ENCODE data around the gene BPIFB1. TPM values are rescaled to one million over a fixed set of nuclear protein-coding genes. Genes with fewer than 3 reads are reported as not detected.

Gene BPIFB1
- total RNA-seq, 1 experiment from 2014 or later: 9.2 TPM

DNA sequence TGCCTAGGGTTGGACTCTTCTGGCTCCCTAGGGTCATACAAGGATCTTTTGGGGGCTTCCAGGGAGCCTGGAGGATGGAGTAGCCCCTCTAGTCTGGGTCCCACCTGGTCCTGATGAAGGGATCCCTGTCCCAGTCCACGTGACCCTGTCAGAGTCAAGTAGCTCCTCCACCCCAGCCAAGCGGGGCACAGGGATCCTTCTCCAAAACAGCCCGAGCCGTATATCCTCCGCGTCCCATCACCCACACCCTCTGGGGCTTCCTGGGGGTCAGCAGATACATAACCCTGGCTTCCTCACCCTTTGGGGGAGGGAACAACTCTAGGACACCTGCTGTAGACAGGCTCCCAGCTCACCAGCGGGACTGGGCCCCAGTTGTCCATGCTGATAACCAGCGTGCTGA is 28.0 kb downstream of the BPIFB1 start:
- Mint-ChIP-seq H3K9me3 (ENCODE audit: low read depth, unreplicated experiment) (no peaks in the 10 kb centered on the region), H3K27ac (ENCODE audit: unreplicated experiment) (no peak overlapping the region), H3K36me3 (ENCODE audit: insufficient read depth, unreplicated experiment) (no peaks in the 10 kb centered on the region), H3K4me1 (ENCODE audit: low read depth, unreplicated experiment) (peaks cover 13% of the 10 kb centered on the region), H3K4me3 (ENCODE audit: low read depth, unreplicated experiment) (no peak overlapping the region), H3K27me3 (ENCODE audit: unreplicated experiment) (peaks cover 59% of the 10 kb centered on the region)
- CTCF ChIA-PET: interaction anchor here (0.7 to 0.9 kb wide), 3 partner anchors 48 to 90 kb away, joined by 3 to 9 read pairs (median 4); partner anchors contain the start of gene CDK5RAP1
- BruUV-seq (replicated peaks): no TSS peak
- intact Hi-C loops (cut with micrococcal nuclease; ENCODE audit: unreplicated experiment): no loop called here
- TF ChIP-seq, protein P1, sequence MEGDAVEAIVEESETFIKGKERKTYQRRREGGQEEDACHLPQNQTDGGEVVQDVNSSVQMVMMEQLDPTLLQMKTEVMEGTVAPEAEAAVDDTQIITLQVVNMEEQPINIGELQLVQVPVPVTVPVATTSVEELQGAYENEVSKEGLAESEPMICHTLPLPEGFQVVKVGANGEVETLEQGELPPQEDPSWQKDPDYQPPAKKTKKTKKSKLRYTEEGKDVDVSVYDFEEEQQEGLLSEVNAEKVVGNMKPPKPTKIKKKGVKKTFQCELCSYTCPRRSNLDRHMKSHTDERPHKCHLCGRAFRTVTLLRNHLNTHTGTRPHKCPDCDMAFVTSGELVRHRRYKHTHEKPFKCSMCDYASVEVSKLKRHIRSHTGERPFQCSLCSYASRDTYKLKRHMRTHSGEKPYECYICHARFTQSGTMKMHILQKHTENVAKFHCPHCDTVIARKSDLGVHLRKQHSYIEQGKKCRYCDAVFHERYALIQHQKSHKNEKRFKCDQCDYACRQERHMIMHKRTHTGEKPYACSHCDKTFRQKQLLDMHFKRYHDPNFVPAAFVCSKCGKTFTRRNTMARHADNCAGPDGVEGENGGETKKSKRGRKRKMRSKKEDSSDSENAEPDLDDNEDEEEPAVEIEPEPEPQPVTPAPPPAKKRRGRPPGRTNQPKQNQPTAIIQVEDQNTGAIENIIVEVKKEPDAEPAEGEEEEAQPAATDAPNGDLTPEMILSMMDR (IDR thresholded peaks at IDR 0.05; ENCODE audit: unreplicated experiment): no peak
- DNase-seq: no peak

DNA sequence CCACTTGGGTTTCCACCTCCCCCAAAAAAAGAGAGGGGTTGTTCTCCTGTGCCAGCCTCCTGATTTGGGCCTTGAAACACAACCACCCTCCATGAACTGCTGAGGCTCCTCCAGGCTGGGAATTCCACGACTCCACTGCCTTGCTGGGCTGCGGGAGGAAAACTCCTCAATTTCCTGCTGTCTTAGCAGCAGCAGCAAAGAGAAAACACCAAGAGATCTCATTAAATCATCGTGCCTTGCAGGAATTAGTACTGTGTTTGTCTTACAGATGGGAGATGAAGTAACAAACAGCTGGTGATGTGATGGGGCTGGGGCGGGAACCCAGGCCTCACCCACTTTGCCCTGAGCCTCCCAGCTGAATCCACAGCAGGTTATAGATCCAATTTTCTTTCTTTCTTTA is 29.0 kb downstream of the BPIFB1 start:
- TF ChIP-seq, protein P1 (IDR thresholded peaks at IDR 0.05; ENCODE audit: unreplicated experiment): no peak
- no peak overlapping the region for H3K4me3 Mint-ChIP-seq (ENCODE audit: low read depth, unreplicated experiment)
- H3K4me1 Mint-ChIP-seq (ENCODE audit: low read depth, unreplicated experiment): peaks cover 3% of the 10 kb centered on the region
- no peaks in the 10 kb centered on the region for H3K9me3 Mint-ChIP-seq (ENCODE audit: low read depth, unreplicated experiment)
- no peak overlapping the region for H3K27ac Mint-ChIP-seq (ENCODE audit: unreplicated experiment)
- BruUV-seq (replicated peaks): no TSS peak
- DNase-seq: no peak
- no peaks in the 10 kb centered on the region for H3K36me3 Mint-ChIP-seq (ENCODE audit: insufficient read depth, unreplicated experiment)
- CTCF ChIA-PET: interaction anchor here (0.6 kb wide), 1 partner anchor 1324 kb away, joined by 3 read pairs; no protein-coding TSS in a partner anchor
- intact Hi-C loops (cut with micrococcal nuclease; ENCODE audit: unreplicated experiment): no loop called here
- H3K27me3 Mint-ChIP-seq (ENCODE audit: unreplicated experiment): peaks cover 69% of the 10 kb centered on the region

DNA sequence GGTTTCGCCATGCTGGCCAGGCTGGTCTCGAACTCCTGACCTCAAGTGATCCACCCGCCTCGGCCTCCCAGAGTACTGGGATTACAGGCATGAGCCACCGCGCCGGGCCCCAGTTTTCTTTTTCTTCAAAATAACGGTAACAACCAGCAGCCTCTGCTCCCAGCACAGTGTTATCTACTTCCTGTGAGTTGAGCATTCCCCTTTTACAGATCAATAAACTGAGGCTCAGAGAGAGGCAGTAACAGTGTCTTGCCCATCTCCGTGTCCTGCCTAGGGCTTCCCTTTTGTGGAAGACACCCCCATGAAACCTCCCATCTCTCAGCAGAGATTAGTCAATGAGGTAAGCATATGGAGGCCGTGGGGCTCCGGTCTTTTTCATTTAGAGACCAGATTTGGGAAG is 29.6 kb downstream of the BPIFB1 start:
- intact Hi-C loops (cut with micrococcal nuclease; ENCODE audit: unreplicated experiment): no loop called here

DNA sequence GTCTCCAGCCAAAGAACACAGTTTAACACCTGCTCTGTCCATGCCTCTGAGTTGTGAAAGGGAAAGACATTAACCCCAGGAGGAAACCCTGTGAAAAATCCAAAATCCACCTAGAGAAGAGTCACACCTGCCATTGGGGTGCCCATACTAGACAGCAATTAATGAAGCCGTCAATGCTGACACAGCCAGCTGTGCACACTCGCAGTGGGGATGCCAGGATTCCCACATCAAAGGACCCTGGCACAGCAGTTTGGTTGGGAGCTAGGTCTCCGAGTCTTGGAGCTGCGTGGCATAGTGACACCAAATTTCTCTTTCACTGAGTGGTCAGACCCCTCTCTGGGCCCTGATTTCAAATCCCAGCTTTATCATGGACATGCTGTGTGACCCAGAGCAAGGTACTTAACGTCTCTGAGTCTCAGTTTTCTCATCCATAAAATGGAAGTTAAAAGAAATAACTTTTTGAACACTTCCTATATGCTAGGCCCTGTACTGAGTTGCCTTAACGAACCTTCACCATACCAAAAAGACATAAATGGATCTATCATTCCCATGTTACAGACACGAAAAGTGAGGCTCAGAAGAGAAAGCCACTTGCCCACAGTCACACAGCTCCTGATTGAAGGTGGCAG is 30.8 kb downstream of the BPIFB1 start:
- H3K4me3 Mint-ChIP-seq (ENCODE audit: low read depth, unreplicated experiment): no peak overlapping the region
- intact Hi-C loops (cut with micrococcal nuclease; ENCODE audit: unreplicated experiment): no loop called here
- CTCF ChIA-PET: no interaction called here
- H3K27me3 Mint-ChIP-seq (ENCODE audit: unreplicated experiment): peaks cover 81% of the 10 kb centered on the region
- no peaks in the 10 kb centered on the region for H3K4me1 Mint-ChIP-seq (ENCODE audit: low read depth, unreplicated experiment)
- BruUV-seq (replicated peaks): no TSS peak
- no peak for DNase-seq
- H3K9me3 Mint-ChIP-seq (ENCODE audit: low read depth, unreplicated experiment): no peaks in the 10 kb centered on the region
- H3K36me3 Mint-ChIP-seq (ENCODE audit: insufficient read depth, unreplicated experiment): no peaks in the 10 kb centered on the region
- TF ChIP-seq, protein P1 (IDR thresholded peaks at IDR 0.05; ENCODE audit: unreplicated experiment): no peak
- no peak overlapping the region for H3K27ac Mint-ChIP-seq (ENCODE audit: unreplicated experiment)

More for the DNA sequence above, 29.6 kb downstream of the BPIFB1 start:
- no TSS peak for BruUV-seq (replicated peaks)
- no peak for DNase-seq
- TF ChIP-seq, protein P1 (IDR thresholded peaks at IDR 0.05; ENCODE audit: unreplicated experiment): no peak
- no peaks in the 10 kb centered on the region for H3K9me3 Mint-ChIP-seq (ENCODE audit: low read depth, unreplicated experiment)
- H3K27me3 Mint-ChIP-seq (ENCODE audit: unreplicated experiment): peaks cover 74% of the 10 kb centered on the region
- H3K27ac Mint-ChIP-seq (ENCODE audit: unreplicated experiment): no peak overlapping the region
- CTCF ChIA-PET: no interaction called here
- no peak overlapping the region for H3K4me3 Mint-ChIP-seq (ENCODE audit: low read depth, unreplicated experiment)
- H3K4me1 Mint-ChIP-seq (ENCODE audit: low read depth, unreplicated experiment): no peaks in the 10 kb centered on the region
- H3K36me3 Mint-ChIP-seq (ENCODE audit: insufficient read depth, unreplicated experiment): no peaks in the 10 kb centered on the region

Measured in Calu3 (cell line).